ENCODE data around the gene TOMM40L.

- TF ChIP-seq, protein P1, sequence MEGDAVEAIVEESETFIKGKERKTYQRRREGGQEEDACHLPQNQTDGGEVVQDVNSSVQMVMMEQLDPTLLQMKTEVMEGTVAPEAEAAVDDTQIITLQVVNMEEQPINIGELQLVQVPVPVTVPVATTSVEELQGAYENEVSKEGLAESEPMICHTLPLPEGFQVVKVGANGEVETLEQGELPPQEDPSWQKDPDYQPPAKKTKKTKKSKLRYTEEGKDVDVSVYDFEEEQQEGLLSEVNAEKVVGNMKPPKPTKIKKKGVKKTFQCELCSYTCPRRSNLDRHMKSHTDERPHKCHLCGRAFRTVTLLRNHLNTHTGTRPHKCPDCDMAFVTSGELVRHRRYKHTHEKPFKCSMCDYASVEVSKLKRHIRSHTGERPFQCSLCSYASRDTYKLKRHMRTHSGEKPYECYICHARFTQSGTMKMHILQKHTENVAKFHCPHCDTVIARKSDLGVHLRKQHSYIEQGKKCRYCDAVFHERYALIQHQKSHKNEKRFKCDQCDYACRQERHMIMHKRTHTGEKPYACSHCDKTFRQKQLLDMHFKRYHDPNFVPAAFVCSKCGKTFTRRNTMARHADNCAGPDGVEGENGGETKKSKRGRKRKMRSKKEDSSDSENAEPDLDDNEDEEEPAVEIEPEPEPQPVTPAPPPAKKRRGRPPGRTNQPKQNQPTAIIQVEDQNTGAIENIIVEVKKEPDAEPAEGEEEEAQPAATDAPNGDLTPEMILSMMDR (optimal IDR thresholded peaks at IDR 0.05 in 1 of 3, IDR thresholded peaks at IDR 0.05 in 1 of 3, conservative IDR thresholded peaks at IDR 0.05 in 1 of 3; ENCODE audit: extremely low read depth in 1 of 3, insufficient read depth in 2 of 3, low read length in 3 of 3) = peak; percentile 19 to 42 (median 35)
- TF ChIP-seq EZH2 (IDR thresholded peaks at IDR 0.05; ENCODE audit: low read length) = no peak
These were observed 45.2 kb upstream of the TOMM40L start for GRCh38 chr1:161180639-161181038.
